ENCODE measurements around the gene DAND5. TPM values are rescaled to one million over a fixed set of nuclear protein-coding genes. Genes with fewer than 3 reads are reported as not detected.
A peak's percentile ranks its signal among the peaks of the same experiment; 100 is the strongest.

DAND5 gene
- total and polyA plus RNA-seq, 2 of the 13 experiments (the other 11 are each of a cell fraction or from before 2014, with no cell fraction given) = 0.04 TPM; not detected in 1

DNA sequence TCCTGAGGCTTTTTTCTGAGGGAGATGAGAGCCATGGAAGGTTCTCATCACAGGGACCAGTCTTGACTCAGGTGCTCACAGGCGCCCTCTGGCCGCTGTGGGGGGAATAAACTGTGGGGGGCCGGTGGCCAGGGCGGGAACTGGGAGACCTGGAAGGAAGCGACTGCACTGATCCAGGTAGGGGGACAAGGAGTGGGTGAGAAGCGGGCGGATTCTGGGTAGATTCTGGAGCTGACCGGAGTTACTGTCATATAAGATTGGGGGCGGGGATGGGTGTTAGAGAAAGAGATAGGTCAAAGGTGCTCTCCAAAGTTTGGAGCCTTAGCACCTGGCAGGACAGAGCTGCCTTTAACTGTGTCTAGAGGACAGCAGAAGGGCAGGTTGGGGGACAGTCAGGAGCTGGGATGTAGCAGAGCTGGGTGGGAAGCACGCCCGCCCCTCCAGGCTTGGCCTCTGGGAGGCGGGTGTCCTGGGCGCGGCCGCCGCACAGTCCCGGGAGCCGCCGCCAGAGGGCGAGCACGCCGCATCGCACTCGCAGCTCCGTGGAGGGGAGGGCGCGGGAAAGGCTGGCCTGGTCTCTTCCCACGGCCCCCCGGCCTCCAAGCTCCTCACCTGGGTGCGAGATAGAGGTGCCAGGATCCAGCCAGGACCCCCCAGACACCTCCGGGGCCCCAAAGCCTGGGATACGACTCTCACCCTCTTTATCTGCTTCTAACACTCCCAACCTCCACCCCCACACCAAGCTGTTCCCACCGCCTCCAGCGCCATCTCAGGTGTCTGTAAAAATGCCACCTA is 4.2 kb upstream of the DAND5 start (continued):
- TF ChIP-seq FOXM1 (CRISPR knock-in tag; IDR thresholded peaks at IDR 0.05) (no peak), ERF (CRISPR knock-in tag; IDR thresholded peaks at IDR 0.05) (peak; percentile 70; the same call in 1 of the 2 replicates), SRSF1 (optimal IDR thresholded peaks at IDR 0.05; ENCODE audit: low read depth, low read length) (no peak), FOSL1 (CRISPR knock-in tag; IDR thresholded peaks at IDR 0.05; ENCODE audit: borderline replicate concordance) (no peak), HMG20A (CRISPR knock-in tag; IDR thresholded peaks at IDR 0.05; ENCODE audit: borderline replicate concordance) (0 out of 2 replicates have a peak, but pooled peaks have one; percentile 10), RFXAP (CRISPR knock-in tag; IDR thresholded peaks at IDR 0.05; ENCODE audit: borderline replicate concordance) (0 out of 2 replicates have a peak, but pooled peaks have one; percentile 35), RERE (CRISPR knock-in tag; IDR thresholded peaks at IDR 0.05; ENCODE audit: low read depth) (no peak), ZMYM3 (CRISPR knock-in tag; IDR thresholded peaks at IDR 0.05) (peak; percentile 80), HOXA9 (CRISPR knock-in tag; IDR thresholded peaks at IDR 0.05; ENCODE audit: borderline replicate concordance) (no peak), E2F1 (CRISPR knock-in tag; IDR thresholded peaks at IDR 0.05) (peak; percentile 69; the same call in 1 of the 2 replicates), ZNF329 (CRISPR knock-in tag; IDR thresholded peaks at IDR 0.05; ENCODE audit: low read depth) (no peak), FOXK2 (IDR thresholded peaks at IDR 0.05) (no peak), SMARCC2 (IDR thresholded peaks at IDR 0.05) (no peak), BRD4 (CRISPR knock-in tag; IDR thresholded peaks at IDR 0.05) (no peak), YEATS4 (CRISPR knock-in tag; IDR thresholded peaks at IDR 0.05; ENCODE audit: borderline replicate concordance) (no peak)
- TF ChIP-seq, protein P1, sequence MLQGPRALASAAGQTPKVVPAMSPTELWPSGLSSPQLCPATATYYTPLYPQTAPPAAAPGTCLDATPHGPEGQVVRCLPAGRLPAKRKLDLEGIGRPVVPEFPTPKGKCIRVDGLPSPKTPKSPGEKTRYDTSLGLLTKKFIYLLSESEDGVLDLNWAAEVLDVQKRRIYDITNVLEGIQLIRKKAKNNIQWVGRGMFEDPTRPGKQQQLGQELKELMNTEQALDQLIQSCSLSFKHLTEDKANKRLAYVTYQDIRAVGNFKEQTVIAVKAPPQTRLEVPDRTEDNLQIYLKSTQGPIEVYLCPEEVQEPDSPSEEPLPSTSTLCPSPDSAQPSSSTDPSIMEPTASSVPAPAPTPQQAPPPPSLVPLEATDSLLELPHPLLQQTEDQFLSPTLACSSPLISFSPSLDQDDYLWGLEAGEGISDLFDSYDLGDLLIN (CRISPR knock-in tag; IDR thresholded peaks at IDR 0.05; ENCODE audit: borderline replicate concordance) = 0 out of 2 replicates have a peak, but pooled peaks have one; percentile 54
- TF ChIP-seq, protein P2, sequence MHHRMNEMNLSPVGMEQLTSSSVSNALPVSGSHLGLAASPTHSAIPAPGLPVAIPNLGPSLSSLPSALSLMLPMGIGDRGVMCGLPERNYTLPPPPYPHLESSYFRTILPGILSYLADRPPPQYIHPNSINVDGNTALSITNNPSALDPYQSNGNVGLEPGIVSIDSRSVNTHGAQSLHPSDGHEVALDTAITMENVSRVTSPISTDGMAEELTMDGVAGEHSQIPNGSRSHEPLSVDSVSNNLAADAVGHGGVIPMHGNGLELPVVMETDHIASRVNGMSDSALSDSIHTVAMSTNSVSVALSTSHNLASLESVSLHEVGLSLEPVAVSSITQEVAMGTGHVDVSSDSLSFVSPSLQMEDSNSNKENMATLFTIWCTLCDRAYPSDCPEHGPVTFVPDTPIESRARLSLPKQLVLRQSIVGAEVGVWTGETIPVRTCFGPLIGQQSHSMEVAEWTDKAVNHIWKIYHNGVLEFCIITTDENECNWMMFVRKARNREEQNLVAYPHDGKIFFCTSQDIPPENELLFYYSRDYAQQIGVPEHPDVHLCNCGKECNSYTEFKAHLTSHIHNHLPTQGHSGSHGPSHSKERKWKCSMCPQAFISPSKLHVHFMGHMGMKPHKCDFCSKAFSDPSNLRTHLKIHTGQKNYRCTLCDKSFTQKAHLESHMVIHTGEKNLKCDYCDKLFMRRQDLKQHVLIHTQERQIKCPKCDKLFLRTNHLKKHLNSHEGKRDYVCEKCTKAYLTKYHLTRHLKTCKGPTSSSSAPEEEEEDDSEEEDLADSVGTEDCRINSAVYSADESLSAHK (CRISPR knock-in tag; IDR thresholded peaks at IDR 0.05; ENCODE audit: borderline replicate concordance) = no peak
- TF ChIP-seq, protein P3, sequence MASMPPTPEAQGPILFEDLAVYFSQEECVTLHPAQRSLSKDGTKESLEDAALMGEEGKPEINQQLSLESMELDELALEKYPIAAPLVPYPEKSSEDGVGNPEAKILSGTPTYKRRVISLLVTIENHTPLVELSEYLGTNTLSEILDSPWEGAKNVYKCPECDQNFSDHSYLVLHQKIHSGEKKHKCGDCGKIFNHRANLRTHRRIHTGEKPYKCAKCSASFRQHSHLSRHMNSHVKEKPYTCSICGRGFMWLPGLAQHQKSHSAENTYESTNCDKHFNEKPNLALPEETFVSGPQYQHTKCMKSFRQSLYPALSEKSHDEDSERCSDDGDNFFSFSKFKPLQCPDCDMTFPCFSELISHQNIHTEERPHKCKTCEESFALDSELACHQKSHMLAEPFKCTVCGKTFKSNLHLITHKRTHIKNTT (CRISPR knock-in tag; IDR thresholded peaks at IDR 0.05) = no peak

All from HepG2 (cell line).